Prostate gland (tissue), 2 donors: ENCODE results near the gene DOK3.

Experiments
- CTCF ChIP-seq, 4 experiments: fragments of 200-600 bp in 2 of 4; fragments of 450-650 bp in 2 of 4; sonication (generic) in 2 of 4; IDR thresholded peaks; 1 replicate in 3 of 4; 2 replicates in 1 of 4; pipeline ENCODE4 v1.5.1; 2016 to 2019; ENCODE audit warnings: antibody characterized with exemption in 4 of 4, mild to moderate bottlenecking in 2 of 4, moderate library complexity in 2 of 4
- POLR2A ChIP-seq: fragments of 450-650 bp; IDR thresholded peaks from one replicate; pipeline ENCODE4 v1.6.1; 2016; ENCODE audit warnings: antibody characterized with exemption, mild to moderate bottlenecking
- POLR2AphosphoS5 ChIP-seq: sonication (generic); formaldehyde crosslinking; IDR thresholded peaks from one replicate; pipeline ENCODE4 v1.6.1; 2017; ENCODE audit warnings: antibody characterized with exemption

- no peak for TF ChIP-seq CTCF (IDR thresholded peaks at IDR 0.05)
- TF ChIP-seq POLR2AphosphoS5, result no peak
- no peak for TF ChIP-seq POLR2A
Observed at GRCh38 chr5:177474846-177475562, 34.6 kb downstream of the DOK3 start.
